ENCODE measurements around the gene BLTP3A.

DNA sequence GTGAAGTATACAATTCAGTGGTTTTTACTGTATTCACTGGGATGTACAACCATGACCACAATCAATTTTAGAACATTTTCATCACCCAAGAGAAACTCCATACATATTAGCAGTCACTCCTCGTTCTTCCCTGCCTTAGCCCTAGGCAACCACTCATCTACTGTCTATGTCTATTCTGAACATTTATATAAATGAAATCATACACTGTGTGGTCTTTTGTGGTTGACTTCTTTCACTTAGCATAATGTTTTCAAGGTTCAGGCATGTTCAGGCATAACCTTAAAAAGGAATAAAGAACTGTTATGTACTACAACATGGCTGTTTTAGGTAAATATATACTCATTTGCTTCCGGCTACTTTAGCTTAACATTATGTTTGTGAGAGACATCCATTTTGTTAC lies 37.3 kb downstream of the BLTP3A start:
- TF ChIP-seq, protein P1, sequence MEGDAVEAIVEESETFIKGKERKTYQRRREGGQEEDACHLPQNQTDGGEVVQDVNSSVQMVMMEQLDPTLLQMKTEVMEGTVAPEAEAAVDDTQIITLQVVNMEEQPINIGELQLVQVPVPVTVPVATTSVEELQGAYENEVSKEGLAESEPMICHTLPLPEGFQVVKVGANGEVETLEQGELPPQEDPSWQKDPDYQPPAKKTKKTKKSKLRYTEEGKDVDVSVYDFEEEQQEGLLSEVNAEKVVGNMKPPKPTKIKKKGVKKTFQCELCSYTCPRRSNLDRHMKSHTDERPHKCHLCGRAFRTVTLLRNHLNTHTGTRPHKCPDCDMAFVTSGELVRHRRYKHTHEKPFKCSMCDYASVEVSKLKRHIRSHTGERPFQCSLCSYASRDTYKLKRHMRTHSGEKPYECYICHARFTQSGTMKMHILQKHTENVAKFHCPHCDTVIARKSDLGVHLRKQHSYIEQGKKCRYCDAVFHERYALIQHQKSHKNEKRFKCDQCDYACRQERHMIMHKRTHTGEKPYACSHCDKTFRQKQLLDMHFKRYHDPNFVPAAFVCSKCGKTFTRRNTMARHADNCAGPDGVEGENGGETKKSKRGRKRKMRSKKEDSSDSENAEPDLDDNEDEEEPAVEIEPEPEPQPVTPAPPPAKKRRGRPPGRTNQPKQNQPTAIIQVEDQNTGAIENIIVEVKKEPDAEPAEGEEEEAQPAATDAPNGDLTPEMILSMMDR (IDR thresholded peaks at IDR 0.05), result no peak
- TF ChIP-seq EP300 (IDR thresholded peaks at IDR 0.05), result no peak

All from tibial nerve (tissue), 4 donors.